ENCODE measurements around the gene DNA2. TPM values are rescaled to one million over a fixed set of nuclear protein-coding genes. Genes with fewer than 3 reads are reported as not detected.

DNA2 gene
- total and polyA plus RNA-seq, 11 donors = 0.91 to 4.2 (median 2.4) TPM

GRCh38 chr10:68406111-68406814 lies 65.5 kb downstream of the DNA2 start:
- Histone ChIP-seq H3K27ac (peak overlapping the region; percentile 86 to 96 (median 93)), H3K27me3 (no peaks in the 10 kb centered on the region), H3K4me1 (peaks cover 0 to 30% (median 6%) of the 10 kb centered on the region in 12 donors), H3K9me3 (no peaks in the 10 kb centered on the region), H3K36me3 (peaks cover 0 to 14% (median 6%) of the 10 kb centered on the region in 9 donors), H3K4me3 (peak overlapping the region; percentile 69 to 100 (median 96))
- 0 to 1% (median 1%) methylated on average over 27 to 38 of the region's 38 CpGs for whole genome bisulfite sequencing, 4 donors
- TF ChIP-seq CTCF (IDR thresholded peaks at IDR 0.05) (no peak), POLR2A (IDR thresholded peaks at IDR 0.05) (no peak)
- peak; percentile 38 to 73 (median 71) for ATAC-seq
- intact Hi-C loops (cut with DNase I) = loop anchor here in 2 of 10 donors (2.0 to 10.0 kb wide), 2 partner anchors 317 to 489 kb away; no protein-coding TSS in a partner anchor
- peak; percentile 36 to 79 (median 58) for DNase-seq

DNA sequence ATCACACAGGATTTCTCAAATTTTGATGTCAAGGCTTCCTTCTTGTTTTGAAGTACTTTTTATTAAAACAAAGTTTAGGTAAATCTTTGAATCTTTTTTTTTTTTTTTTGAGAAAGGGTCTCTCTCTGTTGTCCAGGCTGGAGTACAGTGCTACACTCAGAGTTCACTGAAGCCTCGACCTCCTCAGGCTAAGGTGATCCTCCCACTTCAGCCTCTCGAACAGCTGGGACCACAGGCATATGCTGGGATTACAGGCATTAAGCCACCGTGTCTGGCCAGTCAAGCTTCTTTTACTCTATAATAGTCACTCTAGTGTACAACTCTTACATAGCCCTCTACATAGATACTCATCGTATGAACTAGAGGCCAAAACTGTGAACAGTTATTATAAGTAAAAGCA lies 68.1 kb downstream of the DNA2 start:
- WGBS, 4 donors = 82 to 89% (median 83%) methylated on average over 4 of the region's 4 CpGs
- intact Hi-C loops (cut with DNase I) = loop anchor here in 2 of 10 donors (5.0 to 10.0 kb wide), 2 partner anchors 56 to 491 kb away; no protein-coding TSS in a partner anchor
- no peak for TF ChIP-seq POLR2A (IDR thresholded peaks at IDR 0.05)
- TF ChIP-seq CTCF (IDR thresholded peaks at IDR 0.05) = no peak

GRCh38 chr10:68402276-68402675 lies 69.5 kb downstream of the DNA2 start:
- intact Hi-C loops (cut with DNase I) = loop anchor here in 2 of 10 donors (5.0 to 10.0 kb wide), 2 partner anchors 55 to 493 kb away; no protein-coding TSS in a partner anchor
- DNase-seq = no peak
- H3K9me3 ChIP-seq = no peaks in the 10 kb centered on the region
- WGBS, 4 donors = 59 to 78% (median 73%) methylated on average over 1 of the region's 1 CpG
- H3K27me3 ChIP-seq = no peaks in the 10 kb centered on the region
- ATAC-seq = no peak
- H3K4me3 ChIP-seq = no peak overlapping the region
- peaks cover 0 to 48% (median 32%) of the 10 kb centered on the region in 9 donors for H3K36me3 ChIP-seq
- peaks cover 0 to 26% (median 6%) of the 10 kb centered on the region in 12 donors for H3K4me1 ChIP-seq
- no peak overlapping the region for H3K27ac ChIP-seq
- TF ChIP-seq POLR2A (IDR thresholded peaks at IDR 0.05) = no peak
- no peak for TF ChIP-seq CTCF (IDR thresholded peaks at IDR 0.05)

More for the DNA sequence above, 68.1 kb downstream of the DNA2 start:
- Histone ChIP-seq H3K4me1 (peaks cover 0 to 30% (median 6%) of the 10 kb centered on the region in 12 donors), H3K27ac (no peak overlapping the region), H3K27me3 (no peaks in the 10 kb centered on the region), H3K9me3 (no peaks in the 10 kb centered on the region), H3K4me3 (no peak overlapping the region), H3K36me3 (peaks cover 0 to 38% (median 27%) of the 10 kb centered on the region in 9 donors)
- ATAC-seq (no peak), DNase-seq (no peak)

- TF ChIP-seq CTCF (IDR thresholded peaks at IDR 0.05) = no peak
- WGBS, 4 donors = 95 to 100% (median 99%) methylated on average over 1 of the region's 1 CpG
These were observed 74.8 kb downstream of the DNA2 start for GRCh38 chr10:68397005-68397404.

More at GRCh38 chr10:68397005-68397404, 74.8 kb downstream of the DNA2 start:
- H3K4me1 ChIP-seq = no peaks in the 10 kb centered on the region
- ATAC-seq (no peak), DNase-seq (no peak)
- H3K4me3 ChIP-seq = no peak overlapping the region
- no peaks in the 10 kb centered on the region for H3K27me3 ChIP-seq
- intact Hi-C loops (cut with DNase I) = loop anchor here in 2 of 10 donors (10.0 kb wide), 1 partner anchor 52 kb away; no protein-coding TSS in a partner anchor
- H3K36me3 ChIP-seq = peaks cover 0 to 98% (median 82%) of the 10 kb centered on the region in 9 donors
- no peak overlapping the region for H3K27ac ChIP-seq
- H3K9me3 ChIP-seq = no peaks in the 10 kb centered on the region

Measured in heart left ventricle (tissue), 16 donors.